ENCODE measurements around the gene FEV. TPM values are rescaled to one million over a fixed set of nuclear protein-coding genes. Genes with fewer than 3 reads are reported as not detected.
A peak's percentile ranks its signal among the peaks of the same experiment; 100 is the strongest.

Gene FEV
- total and polyA plus RNA-seq, 8 donors, result 0.35 to 32.6 (median 1.4) TPM

DNA sequence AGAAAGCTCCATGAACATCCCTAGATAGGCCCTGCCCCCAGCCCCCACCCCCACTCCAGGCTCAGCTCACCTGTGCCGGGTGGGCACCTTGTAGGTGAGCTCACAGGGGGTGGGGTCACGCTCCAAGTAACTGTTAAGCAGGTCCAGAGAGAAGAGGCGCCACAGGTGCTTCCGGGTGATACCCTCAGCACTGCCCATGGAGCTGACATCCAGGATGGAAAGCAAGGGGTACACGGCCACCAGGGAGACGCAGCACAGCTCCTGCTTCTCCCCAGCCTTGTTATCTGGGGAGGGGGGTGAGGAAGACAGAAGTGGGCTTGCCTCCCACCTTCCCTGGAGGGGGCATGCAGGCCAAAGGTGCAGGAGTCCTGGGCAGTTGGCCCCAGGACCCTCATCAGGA, 34.5 kb upstream of the FEV start:
- intact Hi-C loops (cut with DNase I), result no loop called here
- no peak overlapping the region for H3K27ac ChIP-seq
- no peaks in the 10 kb centered on the region for H3K4me1 ChIP-seq
- peak in 2 of 6 donors; percentile 21 to 33 for DNase-seq
- H3K27me3 ChIP-seq, result no peaks in the 10 kb centered on the region
- no peak for ATAC-seq
- FAIRE-seq, result no peak
- no peaks in the 10 kb centered on the region for H3K9me3 ChIP-seq
- TF ChIP-seq, protein P1, sequence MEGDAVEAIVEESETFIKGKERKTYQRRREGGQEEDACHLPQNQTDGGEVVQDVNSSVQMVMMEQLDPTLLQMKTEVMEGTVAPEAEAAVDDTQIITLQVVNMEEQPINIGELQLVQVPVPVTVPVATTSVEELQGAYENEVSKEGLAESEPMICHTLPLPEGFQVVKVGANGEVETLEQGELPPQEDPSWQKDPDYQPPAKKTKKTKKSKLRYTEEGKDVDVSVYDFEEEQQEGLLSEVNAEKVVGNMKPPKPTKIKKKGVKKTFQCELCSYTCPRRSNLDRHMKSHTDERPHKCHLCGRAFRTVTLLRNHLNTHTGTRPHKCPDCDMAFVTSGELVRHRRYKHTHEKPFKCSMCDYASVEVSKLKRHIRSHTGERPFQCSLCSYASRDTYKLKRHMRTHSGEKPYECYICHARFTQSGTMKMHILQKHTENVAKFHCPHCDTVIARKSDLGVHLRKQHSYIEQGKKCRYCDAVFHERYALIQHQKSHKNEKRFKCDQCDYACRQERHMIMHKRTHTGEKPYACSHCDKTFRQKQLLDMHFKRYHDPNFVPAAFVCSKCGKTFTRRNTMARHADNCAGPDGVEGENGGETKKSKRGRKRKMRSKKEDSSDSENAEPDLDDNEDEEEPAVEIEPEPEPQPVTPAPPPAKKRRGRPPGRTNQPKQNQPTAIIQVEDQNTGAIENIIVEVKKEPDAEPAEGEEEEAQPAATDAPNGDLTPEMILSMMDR (IDR thresholded peaks at IDR 0.05), result no peak
- 54 to 60% methylated on average over 6 of the region's 6 CpGs for WGBS, 2 donors
- H3K4me3 ChIP-seq, result no peak overlapping the region
- H3K36me3 ChIP-seq, result no peaks in the 10 kb centered on the region

DNA sequence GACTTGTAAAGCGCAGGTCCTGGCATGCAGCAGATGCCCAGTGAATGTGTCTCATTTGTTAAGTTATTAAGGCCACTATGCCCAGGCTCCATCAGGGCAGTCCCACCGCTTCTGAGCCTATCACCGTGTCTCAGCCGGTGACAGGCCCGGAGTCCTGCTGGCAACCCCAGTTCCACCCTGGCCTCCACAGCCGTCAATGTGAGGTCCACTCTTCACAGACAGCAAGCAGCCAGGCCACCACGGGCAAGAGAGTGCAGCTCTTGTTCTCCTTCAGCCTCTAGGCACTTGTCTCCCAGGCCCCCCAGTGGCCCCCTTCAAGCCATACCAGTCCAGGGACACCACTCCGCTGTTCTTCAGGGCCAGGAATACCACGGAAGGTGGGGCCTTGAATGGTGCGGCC, 33.7 kb upstream of the FEV start:
- TF ChIP-seq, protein P1 (IDR thresholded peaks at IDR 0.05), result no peak
- ATAC-seq (no peak), FAIRE-seq (no peak), DNase-seq (peak in 1 of 6 donors; percentile 21)
- WGBS, 2 donors, result 68 to 74% methylated on average over 10 of the region's 10 CpGs
- no peak overlapping the region for H3K4me3 ChIP-seq
- H3K4me1 ChIP-seq, result no peaks in the 10 kb centered on the region
- no peak overlapping the region for H3K27ac ChIP-seq
- H3K36me3 ChIP-seq, result no peaks in the 10 kb centered on the region
- H3K27me3 ChIP-seq, result no peaks in the 10 kb centered on the region
- intact Hi-C loops (cut with DNase I), result no loop called here
- H3K9me3 ChIP-seq, result no peaks in the 10 kb centered on the region

DNA sequence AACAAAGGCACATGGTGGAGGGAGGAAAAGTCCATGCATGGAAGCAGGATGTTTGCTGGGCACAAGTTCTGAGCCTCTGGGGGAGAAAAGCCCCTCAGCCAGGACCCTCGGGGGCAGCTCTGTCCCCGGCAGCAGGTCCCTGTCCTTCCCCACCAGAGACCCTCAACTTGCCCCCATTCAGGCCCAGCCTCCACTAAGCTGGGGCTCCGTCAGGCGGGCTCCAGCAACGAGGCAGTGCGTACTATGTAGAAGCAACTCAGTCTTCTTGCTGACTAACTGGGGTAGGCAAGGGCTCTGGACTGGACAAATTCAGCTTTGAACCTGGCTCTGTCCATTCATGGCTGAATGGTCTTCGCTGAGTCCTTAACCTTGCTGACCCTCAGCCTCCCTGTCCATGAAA, 33.3 kb upstream of the FEV start:
- intact Hi-C loops (cut with DNase I), result no loop called here
- DNase-seq, result peak in 2 of 6 donors; percentile 19 to 21
- TF ChIP-seq, protein P1 (IDR thresholded peaks at IDR 0.05), result no peak
- 70 to 79% methylated on average over 7 of the region's 7 CpGs for WGBS, 2 donors
- H3K4me1 ChIP-seq, result no peaks in the 10 kb centered on the region
- no peak overlapping the region for H3K4me3 ChIP-seq
- ATAC-seq, result no peak
- H3K36me3 ChIP-seq, result no peaks in the 10 kb centered on the region
- H3K27me3 ChIP-seq, result no peaks in the 10 kb centered on the region
- no peak overlapping the region for H3K27ac ChIP-seq
- no peaks in the 10 kb centered on the region for H3K9me3 ChIP-seq
- no peak for FAIRE-seq

DNA sequence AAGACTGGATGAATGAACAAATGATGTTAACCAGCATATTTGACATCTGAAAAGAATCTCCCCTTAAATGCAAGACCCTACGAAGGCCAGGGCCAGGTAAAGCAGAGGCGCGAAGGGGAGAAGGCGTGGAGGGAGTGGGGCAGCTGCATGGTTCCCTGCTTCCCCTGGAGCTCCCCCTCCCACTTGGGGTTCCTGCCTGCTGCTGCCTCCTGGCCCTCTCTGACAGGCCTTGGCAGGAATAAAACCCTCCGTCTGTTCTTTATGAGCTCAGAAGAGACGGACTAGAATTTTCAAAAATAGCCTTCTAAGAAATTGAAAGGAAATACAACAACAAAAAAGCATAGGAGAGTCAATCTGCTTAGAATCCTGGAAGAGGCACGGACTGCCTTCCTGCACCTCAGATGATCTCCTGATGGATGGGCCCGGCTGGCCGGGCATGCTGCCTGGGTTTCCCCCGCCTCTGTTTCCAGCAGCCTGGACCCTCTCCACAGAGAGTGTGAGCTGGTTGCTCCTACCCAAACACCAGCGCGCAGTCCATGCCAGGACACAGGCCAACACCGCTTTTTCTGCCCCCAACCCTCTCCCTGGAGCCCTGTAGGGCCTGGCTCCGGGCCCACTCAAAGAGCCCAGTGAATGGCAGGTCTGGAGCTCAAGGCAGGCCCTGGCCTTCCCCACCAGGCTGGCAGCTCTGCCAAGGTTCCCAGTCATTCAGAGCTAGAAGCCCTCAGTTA, 32.4 kb upstream of the FEV start:
- Histone ChIP-seq H3K4me1 (no peaks in the 10 kb centered on the region), H3K27me3 (no peaks in the 10 kb centered on the region), H3K4me3 (no peak overlapping the region), H3K9me3 (no peaks in the 10 kb centered on the region), H3K27ac (no peak overlapping the region), H3K36me3 (no peaks in the 10 kb centered on the region)
- WGBS, 2 donors, result 72 to 82% methylated on average over 14 of the region's 14 CpGs
- ATAC-seq (no peak), DNase-seq (peak in 1 of 6 donors; percentile 41), FAIRE-seq (no peak)
- intact Hi-C loops (cut with DNase I), result no loop called here
- TF ChIP-seq, protein P1 (IDR thresholded peaks at IDR 0.05), result no peak

DNA sequence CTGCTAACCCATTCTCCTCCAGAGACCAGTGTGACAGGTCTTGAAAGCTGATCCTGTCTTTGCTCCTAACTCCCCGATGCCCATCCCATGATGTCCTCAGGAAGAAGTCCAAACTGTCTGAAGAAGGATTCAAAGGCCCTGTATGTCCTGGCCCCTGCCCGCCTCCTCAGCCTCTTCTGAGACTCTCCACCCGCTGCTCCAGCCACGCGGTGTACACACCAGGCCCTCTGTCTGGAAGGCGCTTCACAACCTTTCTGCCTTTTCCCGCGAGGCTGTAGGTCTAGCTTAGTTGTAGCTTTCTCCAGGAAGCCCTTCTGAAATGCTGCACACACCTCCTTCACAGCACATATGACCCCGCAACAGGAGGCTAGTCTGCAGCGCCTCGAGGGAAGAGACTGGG, 31.7 kb upstream of the FEV start:
- H3K36me3 ChIP-seq, result no peaks in the 10 kb centered on the region
- TF ChIP-seq, protein P1 (IDR thresholded peaks at IDR 0.05), result no peak
- H3K4me3 ChIP-seq, result no peak overlapping the region
- 90 to 93% methylated on average over 11 of the region's 11 CpGs for WGBS, 2 donors
- ATAC-seq (no peak), DNase-seq (peak in 1 of 6 donors; percentile 44), FAIRE-seq (no peak)
- H3K27me3 ChIP-seq, result no peaks in the 10 kb centered on the region
- no peak overlapping the region for H3K27ac ChIP-seq
- intact Hi-C loops (cut with DNase I), result no loop called here
- H3K9me3 ChIP-seq, result no peaks in the 10 kb centered on the region
- H3K4me1 ChIP-seq, result no peaks in the 10 kb centered on the region
